HCT116 (cell line): ENCODE data around the gene SMAP2. TPM values are rescaled to one million over a fixed set of nuclear protein-coding genes. Genes with fewer than 3 reads are reported as not detected.

ENCODE experiments used
- ATAC-seq: fragments of 200-7000 bp; cut with Tn5 transposase; 2 replicates; pipeline ENCODE4 v1.9.1; 2020; ENCODE audit warnings: mild to moderate bottlenecking, moderate library complexity
- BruUV-seq: library from RNA; stranded (reverse); fragments of 400-500 nt; replicated peaks from 2 replicates; lab custom pipeline; 2021; lab: Mats Ljungman, UMichigan
- CTCF ChIA-PET: fragments of 300-600 bp; sonication (Branson Sonifier 250); formaldehyde crosslinking; loops from one replicate; lab custom pipeline; 2021; ENCODE audit warnings: antibody characterized with exemption; lab: Charles Lee
- POLR2A ChIA-PET: fragments of 300-600, 350-600 bp; sonication (Branson Sonifier 250); formaldehyde crosslinking; loops from one replicate; lab custom pipeline; 2021; ENCODE audit warnings: antibody characterized with exemption; lab: Charles Lee
- RAD21 ChIA-PET, 2 experiments: fragments of 300-600 bp; sonication (Branson Sonifier 250); formaldehyde crosslinking; loops; one replicate each; lab custom pipeline; 2023; ENCODE audit warnings: low total read pairs in 2 of 2; ENCODE audit not compliant: uncharacterized antibody in 2 of 2, unreplicated experiment in 2 of 2, low non-redundant PET in 1 of 2; lab: Charles Lee
- DNase-seq: peaks from one replicate; pipeline ENCODE4 v3.0.0-alpha.2; 2010; ENCODE audit warnings: low read depth, low spot score
- H2AFZ ChIP-seq: fragments of 200-600 bp; shearing (Covaris generic), sonication (generic); 2 replicates; pipeline ENCODE4 v1.6.1; 2017; ENCODE audit warnings: low read depth, mixed run types, mixed read lengths, antibody characterized with exemption, low read length; ENCODE audit not compliant: poor library complexity, severe bottlenecking
- H3K27ac ChIP-seq: 2 replicates; pipeline ENCODE4 v1.5.1; 2012; ENCODE audit warnings: low read depth, low read length
- H3K27me3 ChIP-seq: fragments of 200-600 bp; sonication (generic); 2 replicates; pipeline ENCODE4 v1.6.1; 2016; ENCODE audit warnings: mixed run types, low read length, mixed read lengths; ENCODE audit not compliant: insufficient read depth
- H3K36me3 ChIP-seq, 2 experiments: fragments of 200-500 bp in 1 of 2; fragments of 200-600 bp in 1 of 2; sonication (Bioruptor generic) in 1 of 2; sonication (generic) in 1 of 2; 2 replicates each; pipeline versions ENCODE4 v1.5.1 to v1.6.1; 2014 to 2016; ENCODE audit warnings: low read length in 2 of 2, inconsistent platforms in 1 of 2, mixed read lengths in 1 of 2, mixed run types in 1 of 2; ENCODE audit not compliant: insufficient read depth in 2 of 2, control insufficient read depth in 1 of 2
- H3K4me1 ChIP-seq, 2 experiments: fragments of 200-600 bp in 1 of 2; sonication (generic) in 1 of 2; 2 replicates each; pipeline versions ENCODE4 v1.5.1 to v1.6.1; 2012 to 2017; ENCODE audit warnings: low read length in 2 of 2, inconsistent platforms in 1 of 2, mild to moderate bottlenecking in 1 of 2, mixed read lengths in 1 of 2, mixed run types in 1 of 2, moderate library complexity in 1 of 2; ENCODE audit not compliant: insufficient read depth in 2 of 2, control insufficient read depth in 1 of 2
- H3K4me2 ChIP-seq: fragments of 200-600 bp; sonication (generic); 2 replicates; pipeline ENCODE4 v1.6.1; 2017; ENCODE audit warnings: mixed run types, low read length, mixed read lengths
- H3K4me3 ChIP-seq, 2 experiments: fragments of 200-600 bp in 1 of 2; sonication (generic) in 1 of 2; replicated peaks in 1 of 2; 2 replicates each; pipeline ENCODE4 v1.5.1; 2011 to 2016; ENCODE audit warnings: low read length in 2 of 2, control low read depth in 1 of 2, low read depth in 1 of 2, mild to moderate bottlenecking in 1 of 2, mixed read lengths in 1 of 2, mixed run types in 1 of 2
- H3K79me2 ChIP-seq: fragments of 200-600 bp; sonication (generic); 2 replicates; pipeline ENCODE4 v1.6.1; 2017; ENCODE audit warnings: mild to moderate bottlenecking, mixed run types, low read length, moderate library complexity, mixed read lengths; ENCODE audit not compliant: insufficient read depth
- H3K9ac ChIP-seq: fragments of 200-600 bp; sonication (generic); 2 replicates; pipeline ENCODE4 v1.6.1; 2016; ENCODE audit warnings: low read length, mixed read lengths
- H3K9me2 ChIP-seq: fragments of 200-600 bp; sonication (generic), shearing (Covaris generic); 2 replicates; pipeline ENCODE4 v1.6.1; 2017; ENCODE audit warnings: mixed run types, mild to moderate bottlenecking, moderate library complexity; ENCODE audit not compliant: insufficient read depth
- H3K9me3 ChIP-seq, 2 experiments: fragments of 200-500 bp in 1 of 2; fragments of 200-600 bp in 1 of 2; sonication (Bioruptor generic) in 1 of 2; sonication (generic) in 1 of 2; 2 replicates each; pipeline ENCODE4 v1.6.1; 2014 to 2017; ENCODE audit warnings: low read length in 2 of 2, mixed read lengths in 2 of 2, inconsistent platforms in 1 of 2, low read depth in 1 of 2, mild to moderate bottlenecking in 1 of 2, mixed run types in 1 of 2, moderate library complexity in 1 of 2; ENCODE audit not compliant: control insufficient read depth in 1 of 2, insufficient read depth in 1 of 2
- H4K20me1 ChIP-seq: fragments of 200-600 bp; sonication (generic), shearing (Covaris generic); 2 replicates; pipeline ENCODE4 v1.6.1; 2017; ENCODE audit warnings: mixed run types, mild to moderate bottlenecking, moderate library complexity; ENCODE audit not compliant: insufficient read depth
- ATF3 ChIP-seq: IDR thresholded peaks from 2 replicates; pipeline ENCODE4 v1.6.1; 2012
- CBX3 ChIP-seq: IDR thresholded peaks from 2 replicates; pipeline ENCODE4 v1.6.1; 2012; ENCODE audit warnings: low read depth
- CEBPB ChIP-seq: IDR thresholded peaks from 2 replicates; pipeline ENCODE4 v1.6.1; 2012; ENCODE audit warnings: low read depth
- ELF1 ChIP-seq: IDR thresholded peaks from 2 replicates; pipeline ENCODE4 v1.6.1; 2012; ENCODE audit warnings: low read depth, borderline replicate concordance
- FOSL1 ChIP-seq: IDR thresholded peaks from 2 replicates; pipeline ENCODE4 v1.6.1; 2012; ENCODE audit warnings: low read depth
- JUND ChIP-seq: IDR thresholded peaks from 2 replicates; pipeline ENCODE4 v1.6.1; 2012
- POLR2AphosphoS5 ChIP-seq: IDR thresholded peaks from 2 replicates; pipeline ENCODE4 v1.6.1; 2011; ENCODE audit warnings: mild to moderate bottlenecking, low read depth, low read length, moderate library complexity
- SIN3A ChIP-seq: IDR thresholded peaks from 2 replicates; pipeline ENCODE4 v1.6.1; 2012; ENCODE audit warnings: low read depth
- SP1 ChIP-seq: IDR thresholded peaks from 2 replicates; pipeline ENCODE4 v1.6.1; 2012; ENCODE audit warnings: low read depth
- ZFX ChIP-seq: fragments of 450-650 bp; IDR thresholded peaks from 2 replicates; pipeline ENCODE4 v1.6.1; 2017
- intact Hi-C: fragments of 100-400 bp; cut with micrococcal nuclease; formaldehyde crosslinking; loops from 2 replicates; pipeline ENCODE4 v1.10.0; 2022
- total RNA-seq: library from RNA; stranded (reverse); gene quantifications from one replicate; pipeline ENCODE4 v1.2.1, GENCODE V29; 2021; ENCODE audit not compliant: unreplicated experiment
- TF ChIP-seq, protein P1 (sequence below), 3 experiments: fragments of 200-600 bp in 1 of 3; sonication (generic) in 1 of 3; IDR thresholded peaks in 2 of 3; conservative IDR thresholded peaks in 1 of 3; 2 replicates each; pipeline ENCODE4 v1.5.1; 2012 to 2017; ENCODE audit warnings: low read depth in 2 of 3, low read length in 2 of 3, antibody characterized with exemption in 1 of 3, borderline replicate concordance in 1 of 3, control low read depth in 1 of 3, mild to moderate bottlenecking in 1 of 3, mixed read lengths in 1 of 3, mixed run types in 1 of 3, moderate library complexity in 1 of 3; ENCODE audit not compliant: insufficient read depth in 1 of 3

SMAP2 gene
- total RNA-seq, 1 experiment from 2014 or later = 16.4 TPM

GRCh38 chr1:40362699-40363098 lies 10.8 kb upstream of the SMAP2 start:
- no peak overlapping the region for H2AFZ ChIP-seq
- RAD21 ChIA-PET = no interaction called here
- ATAC-seq (no peak), DNase-seq (no peak)
- TF ChIP-seq SP1 (no peak), CEBPB (no peak), POLR2AphosphoS5 (no peak), SIN3A (no peak), FOSL1 (no peak)
- TF ChIP-seq, protein P1, sequence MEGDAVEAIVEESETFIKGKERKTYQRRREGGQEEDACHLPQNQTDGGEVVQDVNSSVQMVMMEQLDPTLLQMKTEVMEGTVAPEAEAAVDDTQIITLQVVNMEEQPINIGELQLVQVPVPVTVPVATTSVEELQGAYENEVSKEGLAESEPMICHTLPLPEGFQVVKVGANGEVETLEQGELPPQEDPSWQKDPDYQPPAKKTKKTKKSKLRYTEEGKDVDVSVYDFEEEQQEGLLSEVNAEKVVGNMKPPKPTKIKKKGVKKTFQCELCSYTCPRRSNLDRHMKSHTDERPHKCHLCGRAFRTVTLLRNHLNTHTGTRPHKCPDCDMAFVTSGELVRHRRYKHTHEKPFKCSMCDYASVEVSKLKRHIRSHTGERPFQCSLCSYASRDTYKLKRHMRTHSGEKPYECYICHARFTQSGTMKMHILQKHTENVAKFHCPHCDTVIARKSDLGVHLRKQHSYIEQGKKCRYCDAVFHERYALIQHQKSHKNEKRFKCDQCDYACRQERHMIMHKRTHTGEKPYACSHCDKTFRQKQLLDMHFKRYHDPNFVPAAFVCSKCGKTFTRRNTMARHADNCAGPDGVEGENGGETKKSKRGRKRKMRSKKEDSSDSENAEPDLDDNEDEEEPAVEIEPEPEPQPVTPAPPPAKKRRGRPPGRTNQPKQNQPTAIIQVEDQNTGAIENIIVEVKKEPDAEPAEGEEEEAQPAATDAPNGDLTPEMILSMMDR (IDR thresholded peaks at IDR 0.05 in 2 of 3, conservative IDR thresholded peaks at IDR 0.05 in 1 of 3; ENCODE audit: borderline replicate concordance in 1 of 3, insufficient read depth in 1 of 3, low read depth in 2 of 3, low read length in 2 of 3) = no peak
- H3K4me3 ChIP-seq = no peak overlapping the region
- no peak overlapping the region for H3K4me2 ChIP-seq
- H3K27me3 ChIP-seq = no peaks in the 10 kb centered on the region
- H3K9me3 ChIP-seq = no peaks in the 10 kb centered on the region; a peak in 1 of 4 replicates
- intact Hi-C loops = no loop called here
- no peaks in the 10 kb centered on the region for H3K79me2 ChIP-seq
- no peaks in the 10 kb centered on the region for H3K36me3 ChIP-seq
- BruUV-seq = no TSS peak
- CTCF ChIA-PET = interaction anchor here (1.3 kb wide), 1 partner anchor 48 kb away, joined by 3 read pairs; no protein-coding TSS in a partner anchor
- POLR2A ChIA-PET = no interaction called here
- H3K27ac ChIP-seq = no peak overlapping the region
- no peaks in the 10 kb centered on the region for H3K9me2 ChIP-seq
- no peak overlapping the region for H3K9ac ChIP-seq
- no peaks in the 10 kb centered on the region for H4K20me1 ChIP-seq
- H3K4me1 ChIP-seq = no peaks in the 10 kb centered on the region

DNA sequence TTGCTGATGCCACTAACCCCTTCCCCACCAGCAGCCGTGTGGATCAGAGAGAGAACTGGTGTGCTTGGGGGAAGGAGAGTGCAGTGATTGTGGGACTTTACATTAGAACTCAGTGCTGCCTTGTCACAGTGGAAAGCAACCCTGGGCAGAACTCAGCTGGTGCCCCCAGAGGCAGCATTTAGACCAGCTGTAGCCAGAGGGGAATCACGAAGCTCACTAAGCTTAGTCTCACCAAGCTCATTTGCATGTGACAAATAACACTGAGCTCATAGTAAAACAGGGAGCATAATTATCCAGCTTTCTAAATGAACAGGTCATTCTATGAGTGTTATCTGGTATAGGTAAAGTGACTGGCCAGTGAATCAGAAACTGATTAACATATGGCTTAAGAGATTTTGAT lies 9.8 kb upstream of the SMAP2 start:
- Histone ChIP-seq H3K79me2 (no peaks in the 10 kb centered on the region), H3K27ac (no peak overlapping the region), H3K9me2 (no peaks in the 10 kb centered on the region), H3K4me2 (no peak overlapping the region), H3K27me3 (no peaks in the 10 kb centered on the region), H3K9me3 (no peaks in the 10 kb centered on the region; a peak in 1 of 4 replicates), H3K4me1 (no peaks in the 10 kb centered on the region), H3K4me3 (no peak overlapping the region)
- no TSS peak for BruUV-seq
- intact Hi-C loops = no loop called here
- ChIA-PET CTCF (interaction anchor here (0.9 to 2.1 kb wide), 4 partner anchors 9 to 49 kb away, joined by 3 to 10 read pairs (median 4); partner anchors contain the start of gene SMAP2), POLR2A (no interaction called here)
- no peak for DNase-seq
- TF ChIP-seq JUND = no peak
- no peak for TF ChIP-seq CBX3
- no peak for TF ChIP-seq ATF3
- no peak for TF ChIP-seq ZFX
- TF ChIP-seq ELF1 = no peak
- TF ChIP-seq, all 23 proteins: peak for 0
- H4K20me1 ChIP-seq = no peaks in the 10 kb centered on the region
- no peak overlapping the region for H3K9ac ChIP-seq
- peak; percentile 76 for ATAC-seq
- no peak overlapping the region for H2AFZ ChIP-seq
- no peaks in the 10 kb centered on the region for H3K36me3 ChIP-seq
- RAD21 ChIA-PET = no interaction called here
